Hepatocyte (in vitro differentiated cells): ENCODE measurements around the gene HAGH. TPM values are rescaled to one million over a fixed set of nuclear protein-coding genes. Genes with fewer than 3 reads are reported as not detected.

Experiments
- DNase-seq: peaks from one replicate; pipeline ENCODE4 v3.0.0-alpha.2; 2016; ENCODE audit warnings: low spot score
- H2AFZ ChIP-seq: fragments of 200-600 bp; sonication (generic); 2 replicates; pipeline ENCODE4 v1.6.0; 2016; ENCODE audit warnings: antibody characterized with exemption, mild to moderate bottlenecking
- H3K27ac ChIP-seq: fragments of 200-600 bp; sonication (generic); 2 replicates; pipeline ENCODE4 v1.5.1; 2016; ENCODE audit warnings: mild to moderate bottlenecking
- H3K27me3 ChIP-seq: fragments of 200-600 bp; sonication (generic); 2 replicates; pipeline ENCODE4 v1.6.1; 2016
- H3K36me3 ChIP-seq: fragments of 200-600 bp; sonication (generic); replicated peaks from 2 replicates; pipeline ENCODE4 v1.5.1; 2016; ENCODE audit warnings: low read depth; ENCODE audit not compliant: insufficient read depth
- H3K4me1 ChIP-seq: fragments of 200-600 bp; sonication (generic); 2 replicates; pipeline ENCODE4 v1.5.1; 2016; ENCODE audit warnings: mild to moderate bottlenecking, moderate library complexity; ENCODE audit not compliant: insufficient read depth
- H3K4me2 ChIP-seq: fragments of 200-600 bp; sonication (generic); 2 replicates; pipeline ENCODE4 v1.6.0; 2016
- H3K4me3 ChIP-seq: fragments of 200-600 bp; sonication (generic); 2 replicates; pipeline ENCODE4 v1.5.1; 2016; ENCODE audit warnings: mild to moderate bottlenecking
- H3K79me2 ChIP-seq: fragments of 200-600 bp; sonication (generic); 2 replicates; pipeline ENCODE4 v1.6.0; 2017; ENCODE audit warnings: mild to moderate bottlenecking
- H3K9me2 ChIP-seq: fragments of 200-600 bp; sonication (generic); replicated peaks from 2 replicates; pipeline ENCODE4 v1.6.0; 2017; ENCODE audit warnings: mild to moderate bottlenecking; ENCODE audit not compliant: insufficient read depth
- H3K9me3 ChIP-seq: fragments of 200-600 bp; sonication (generic); 2 replicates; pipeline ENCODE4 v1.5.1; 2016; ENCODE audit warnings: low read depth, mild to moderate bottlenecking
- H4K20me1 ChIP-seq: fragments of 200-600 bp; sonication (generic); 2 replicates; pipeline ENCODE4 v1.6.0; 2016; ENCODE audit warnings: mild to moderate bottlenecking; ENCODE audit not compliant: insufficient read depth, poor library complexity, severe bottlenecking
- EZH2 ChIP-seq: fragments of 200-600 bp; sonication (generic); IDR thresholded peaks from 2 replicates; pipeline ENCODE4 v1.6.1; 2016; ENCODE audit warnings: antibody characterized with exemption, mild to moderate bottlenecking, borderline replicate concordance
- EZH2phosphoT487 ChIP-seq: fragments of 200-600 bp; sonication (generic); IDR thresholded peaks from one replicate; pipeline ENCODE4 v1.6.1; 2018; ENCODE audit warnings: antibody characterized with exemption, mild to moderate bottlenecking, low read depth, moderate library complexity; ENCODE audit not compliant: unreplicated experiment, severe bottlenecking
- WGBS: methylation state at CpG from one replicate; pipeline ENCODE4 v1.1.6; 2016; ENCODE audit warnings: low lambda C conversion rate; ENCODE audit errors: missing lambda C conversion rate; 5-methylcytosine and 5-hydroxymethylcytosine counted together
- polyA plus RNA-seq: library from polyadenylated mRNA; unstranded; fragments of >200 nt; fragmentation: Nextera tagmentation; extraction: Ambion mirVana; gene quantifications from 2 replicates; pipeline ENCODE4 v1.2.1, GENCODE V29; 2016
- total RNA-seq: library from RNA; depleted of rRNA; stranded (reverse); fragments of >200 nt; gene quantifications from 2 replicates; pipeline ENCODE4 v1.2.3, GENCODE V29; 2014
- TF ChIP-seq, protein P1 (sequence below): fragments of 200-600 bp; sonication (generic); IDR thresholded peaks from 2 replicates; pipeline ENCODE4 v1.5.1; 2016; ENCODE audit warnings: antibody characterized with exemption, mild to moderate bottlenecking; ENCODE audit not compliant: poor library complexity

HAGH gene
- total and polyA plus RNA-seq, 2 experiments from 2014 or later = 55.6 to 113 TPM

DNA sequence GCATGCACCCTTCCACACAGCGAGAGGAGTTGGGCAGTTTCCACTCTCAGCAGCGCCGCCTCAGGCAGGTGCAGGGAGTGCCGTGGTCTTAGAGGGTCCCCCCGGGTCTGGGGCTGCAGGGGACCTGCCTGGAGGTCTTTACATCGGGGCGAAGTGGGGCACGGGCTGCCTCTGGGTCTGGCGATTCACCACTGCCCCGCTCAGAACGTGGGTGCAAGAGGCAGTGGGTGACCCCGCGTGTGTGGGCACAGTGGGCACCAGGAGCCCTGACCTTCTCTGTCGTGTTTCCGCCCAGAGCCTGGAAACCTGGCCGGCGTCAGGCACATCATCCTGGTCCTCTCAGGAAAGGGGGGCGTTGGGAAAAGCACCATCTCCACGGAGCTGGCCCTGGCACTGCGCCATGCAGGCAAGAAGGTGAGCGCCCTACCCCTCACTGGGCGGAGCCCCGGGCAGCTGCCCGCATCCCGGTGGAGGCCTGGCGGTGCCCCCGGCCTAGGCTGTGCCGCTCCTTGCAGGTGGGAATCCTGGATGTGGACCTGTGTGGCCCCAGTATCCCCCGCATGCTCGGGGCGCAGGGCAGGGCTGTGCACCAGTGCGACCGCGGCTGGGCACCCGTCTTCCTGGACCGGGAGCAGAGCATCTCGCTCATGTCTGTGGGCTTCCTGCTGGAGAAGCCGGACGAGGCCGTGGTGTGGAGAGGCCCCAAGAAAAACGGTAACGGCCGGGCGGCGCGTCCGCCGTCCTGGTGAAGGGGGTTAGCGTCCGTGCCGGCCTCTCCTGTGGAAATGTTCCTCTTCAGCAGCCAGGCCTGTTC lies 40.2 kb downstream of the HAGH start:
- Histone ChIP-seq H3K9me2 (no peaks in the 10 kb centered on the region), H3K4me2 (no peak overlapping the region), H3K79me2 (peaks cover 41% of the 10 kb centered on the region), H3K27ac (no peak overlapping the region), H4K20me1 (peaks cover 7% of the 10 kb centered on the region), H3K4me3 (no peak overlapping the region), H3K9me3 (no peaks in the 10 kb centered on the region), H3K4me1 (peaks cover 4% of the 10 kb centered on the region), H3K27me3 (no peaks in the 10 kb centered on the region), H2AFZ (no peak overlapping the region), H3K36me3 (no peaks in the 10 kb centered on the region)
- WGBS = 97% methylated on average over 43 of the region's 51 CpGs
- TF ChIP-seq EZH2phosphoT487 (no peak), EZH2 (no peak)
- TF ChIP-seq, protein P1, sequence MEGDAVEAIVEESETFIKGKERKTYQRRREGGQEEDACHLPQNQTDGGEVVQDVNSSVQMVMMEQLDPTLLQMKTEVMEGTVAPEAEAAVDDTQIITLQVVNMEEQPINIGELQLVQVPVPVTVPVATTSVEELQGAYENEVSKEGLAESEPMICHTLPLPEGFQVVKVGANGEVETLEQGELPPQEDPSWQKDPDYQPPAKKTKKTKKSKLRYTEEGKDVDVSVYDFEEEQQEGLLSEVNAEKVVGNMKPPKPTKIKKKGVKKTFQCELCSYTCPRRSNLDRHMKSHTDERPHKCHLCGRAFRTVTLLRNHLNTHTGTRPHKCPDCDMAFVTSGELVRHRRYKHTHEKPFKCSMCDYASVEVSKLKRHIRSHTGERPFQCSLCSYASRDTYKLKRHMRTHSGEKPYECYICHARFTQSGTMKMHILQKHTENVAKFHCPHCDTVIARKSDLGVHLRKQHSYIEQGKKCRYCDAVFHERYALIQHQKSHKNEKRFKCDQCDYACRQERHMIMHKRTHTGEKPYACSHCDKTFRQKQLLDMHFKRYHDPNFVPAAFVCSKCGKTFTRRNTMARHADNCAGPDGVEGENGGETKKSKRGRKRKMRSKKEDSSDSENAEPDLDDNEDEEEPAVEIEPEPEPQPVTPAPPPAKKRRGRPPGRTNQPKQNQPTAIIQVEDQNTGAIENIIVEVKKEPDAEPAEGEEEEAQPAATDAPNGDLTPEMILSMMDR = no peak
- DNase-seq = peak; percentile 5

GRCh38 chr16:1785846-1786170 lies 40.8 kb downstream of the HAGH start:
- Histone ChIP-seq H3K4me1 (peaks cover 9% of the 10 kb centered on the region), H3K36me3 (no peaks in the 10 kb centered on the region), H3K79me2 (peaks cover 48% of the 10 kb centered on the region)

DNA sequence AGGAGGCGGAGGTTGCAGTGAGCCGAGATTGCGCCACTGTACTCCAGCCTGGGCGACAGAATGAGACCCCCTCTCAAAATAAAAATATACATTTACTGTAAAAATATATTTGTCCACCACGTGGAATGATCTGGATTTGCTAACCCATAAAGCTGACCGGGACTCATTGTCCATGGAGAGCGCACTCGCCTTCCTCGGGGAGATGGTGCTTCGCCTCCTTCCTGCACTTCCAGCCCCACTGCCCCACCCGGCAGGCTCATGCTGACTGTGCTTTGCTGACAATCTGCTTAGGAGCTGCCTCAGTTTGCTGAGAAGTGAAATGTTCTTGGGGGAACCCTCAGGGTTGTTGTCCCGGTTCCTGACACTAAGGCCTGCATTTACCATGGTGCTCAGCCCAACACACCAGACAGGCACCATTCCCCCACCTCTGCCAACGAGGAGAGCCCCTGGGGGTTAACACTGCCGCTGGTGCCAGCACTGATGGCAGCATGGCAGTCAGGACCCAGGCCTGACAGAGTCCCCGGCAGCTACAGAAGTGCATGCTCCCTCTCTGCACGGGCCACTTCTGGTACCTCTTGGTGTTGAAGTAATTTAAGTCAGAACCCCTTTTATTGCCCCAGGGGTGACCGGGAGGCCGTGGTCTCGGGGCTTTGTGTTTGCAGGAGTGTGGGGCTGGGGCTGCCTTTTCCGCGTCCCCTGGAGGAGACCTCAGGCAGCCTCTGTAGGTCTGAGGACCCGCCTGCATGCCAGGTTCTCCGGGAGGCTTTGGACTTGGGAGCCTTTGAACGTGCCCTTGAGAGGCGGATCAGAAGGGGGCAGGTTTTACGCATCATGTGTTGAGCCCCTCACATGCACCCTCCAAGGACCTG lies 41.4 kb downstream of the HAGH start:
- H3K79me2 ChIP-seq = peaks cover 54% of the 10 kb centered on the region
- WGBS = 93% methylated on average over 26 of the region's 26 CpGs
- H3K36me3 ChIP-seq = no peaks in the 10 kb centered on the region
- H3K4me1 ChIP-seq = peaks cover 9% of the 10 kb centered on the region
- no peaks in the 10 kb centered on the region for H3K9me3 ChIP-seq
- H3K27ac ChIP-seq = no peak overlapping the region
- no peak overlapping the region for H2AFZ ChIP-seq
- TF ChIP-seq, protein P1 = no peak
- no peak for TF ChIP-seq EZH2
- TF ChIP-seq EZH2phosphoT487 = no peak
- H3K9me2 ChIP-seq = no peaks in the 10 kb centered on the region
- no peak for DNase-seq
- H3K27me3 ChIP-seq = no peaks in the 10 kb centered on the region
- H3K4me3 ChIP-seq = no peak overlapping the region
- peaks cover 10% of the 10 kb centered on the region for H4K20me1 ChIP-seq
- no peak overlapping the region for H3K4me2 ChIP-seq

More at GRCh38 chr16:1785846-1786170, 40.8 kb downstream of the HAGH start:
- H3K9me3 ChIP-seq = no peaks in the 10 kb centered on the region
- no peak overlapping the region for H3K27ac ChIP-seq
- TF ChIP-seq, protein P1 = no peak
- TF ChIP-seq EZH2phosphoT487 (no peak), EZH2 (no peak)
- H3K4me2 ChIP-seq = no peak overlapping the region
- no peaks in the 10 kb centered on the region for H3K9me2 ChIP-seq
- no peak overlapping the region for H2AFZ ChIP-seq
- WGBS = 92% methylated on average over 14 of the region's 14 CpGs
- peaks cover 10% of the 10 kb centered on the region for H4K20me1 ChIP-seq
- no peaks in the 10 kb centered on the region for H3K27me3 ChIP-seq
- no peak overlapping the region for H3K4me3 ChIP-seq
- DNase-seq = no peak
